CD4-positive, CD25-positive, alpha-beta regulatory T cell (primary cell): ENCODE results near the gene MORC3. TPM values are rescaled to one million over a fixed set of nuclear protein-coding genes. Genes with fewer than 3 reads are reported as not detected.
"Not testable (repeated sequence)": the region's sequence is repeated elsewhere in the genome, so short reads cannot be mapped to it uniquely, and the experiment has no call there.

Source experiments
- ATAC-seq, 2 donors: fragments of 150-1000 bp; cut with Tn5 transposase; one replicate each; pipeline ENCODE4 v1.10.0; 2021; ENCODE audit warnings: low read depth in 2 of 2, moderate number of reproducible peaks in 2 of 2, moderate library complexity in 1 of 2
- DNase-seq, 3 donors: peaks; one replicate each; pipeline versions ENCODE4 v3.0.0 to v3.0.0-alpha.2; 2012 to 2022; ENCODE audit warnings: mixed read lengths in 1 of 3
- H3K27ac ChIP-seq: one replicate; pipeline ENCODE4 v1.7.0; 2013; ENCODE audit warnings: mild to moderate bottlenecking, low read length; ENCODE audit not compliant: insufficient read depth, poor library complexity, severe bottlenecking
- H3K27me3 ChIP-seq: one replicate; pipeline ENCODE4 v1.7.0; 2013; ENCODE audit warnings: low read length; ENCODE audit not compliant: control insufficient read depth, insufficient read depth
- H3K36me3 ChIP-seq: one replicate; pipeline ENCODE4 v1.7.0; 2013; ENCODE audit warnings: mild to moderate bottlenecking, low read length, moderate library complexity; ENCODE audit not compliant: control insufficient read depth, insufficient read depth
- H3K4me1 ChIP-seq: 2 replicates; pipeline ENCODE4 v1.7.0; 2013; ENCODE audit warnings: mild to moderate bottlenecking, low read length; ENCODE audit not compliant: insufficient read depth, control insufficient read depth, poor library complexity, severe bottlenecking
- H3K4me3 ChIP-seq: one replicate; pipeline ENCODE4 v1.7.0; 2013; ENCODE audit warnings: low read depth, mild to moderate bottlenecking, low read length, moderate library complexity
- H3K9me3 ChIP-seq, 2 experiments: 1 replicate in 1 of 2; 2 replicates in 1 of 2; pipeline ENCODE4 v1.7.0; 2013; ENCODE audit warnings: low read length in 2 of 2, mild to moderate bottlenecking in 1 of 2, moderate library complexity in 1 of 2; ENCODE audit not compliant: control insufficient read depth in 2 of 2
- H3K27ac Mint-ChIP-seq, 3 donors: one replicate each; pipeline ENCODE4 v1.8.0; 2020 to 2022; ENCODE audit warnings: mild to moderate bottlenecking in 3 of 3, mixed read lengths in 3 of 3, moderate library complexity in 2 of 3
- H3K27me3 Mint-ChIP-seq: one replicate; pipeline ENCODE4 v1.8.0; 2022; ENCODE audit warnings: mild to moderate bottlenecking, mixed read lengths
- H3K36me3 Mint-ChIP-seq: one replicate; pipeline ENCODE4 v1.8.0; 2020; ENCODE audit warnings: mixed read lengths
- H3K4me1 Mint-ChIP-seq, 4 donors: one replicate each; pipeline ENCODE4 v1.8.0; 2020 to 2022; ENCODE audit warnings: mixed read lengths in 4 of 4, mild to moderate bottlenecking in 1 of 4
- H3K4me3 Mint-ChIP-seq, 4 donors: one replicate each; pipeline ENCODE4 v1.8.0; 2020 to 2022; ENCODE audit warnings: mild to moderate bottlenecking in 4 of 4, mixed read lengths in 4 of 4, moderate library complexity in 3 of 4
- H3K9me3 Mint-ChIP-seq, 7 donors: one replicate each; pipeline ENCODE4 v1.8.0; 2020 to 2022; ENCODE audit warnings: mixed read lengths in 7 of 7, mild to moderate bottlenecking in 3 of 7, moderate library complexity in 2 of 7
- polyA plus RNA-seq, 4 donors: library from polyadenylated mRNA; unstranded; fragments of 300-500 nt; fragmentation: Illumina TruSeq; gene quantifications; one replicate each; pipeline ENCODE4 v1.2.3, GENCODE V29; 2021
- total RNA-seq: library from RNA; stranded (reverse); gene quantifications from one replicate; pipeline ENCODE4 v1.2.3, GENCODE V29; 2022

Gene MORC3
- total and polyA plus RNA-seq, 5 donors from 2014 or later: 31.8 to 68.2 (median 44.9) TPM

- DNase-seq (no peak), ATAC-seq (no peak)
- Histone ChIP-seq H3K27me3 (no peaks in the 10 kb centered on the region), H3K4me1 (peaks cover 7% of the 10 kb centered on the region), H3K36me3 (no peaks in the 10 kb centered on the region), H3K27ac (no peak overlapping the region), H3K9me3 (no peaks in the 10 kb centered on the region), H3K4me3 (no peak overlapping the region)
- Mint-ChIP-seq H3K9me3 (peaks cover 0 to 5% (median 2%) of the 10 kb centered on the region in 7 donors), H3K27me3 (peaks cover 7% of the 10 kb centered on the region), H3K4me3 (peak overlapping the region in 1 of 4 donors; percentile 79), H3K36me3 (peaks cover 5% of the 10 kb centered on the region), H3K27ac (no peak overlapping the region), H3K4me1 (peaks cover 0 to 27% (median 18%) of the 10 kb centered on the region in 4 donors)
Observed at GRCh38 chr21:36316872-36317484, 3.0 kb upstream of the MORC3 start.

GRCh38 chr21:36319406-36319766 lies 611 bp upstream of the MORC3 start:
- not testable (repeated sequence) for DNase-seq, H3K27me3 Mint-ChIP-seq, H3K27me3 ChIP-seq, ATAC-seq, H3K9me3 Mint-ChIP-seq, H3K9me3 ChIP-seq
- peaks cover 10 to 42% (median 31%) of the 10 kb centered on the region in 4 donors for H3K4me1 Mint-ChIP-seq
- Histone ChIP-seq H3K4me1 (peaks cover 25% of the 10 kb centered on the region), H3K36me3 (peaks cover 14% of the 10 kb centered on the region), H3K27ac (peak overlapping the region; percentile 91), H3K4me3 (peak overlapping the region; percentile 87)
- peak overlapping the region; percentile 53 to 96 (median 92) for H3K27ac Mint-ChIP-seq
- H3K4me3 Mint-ChIP-seq: peak overlapping the region; percentile 92 to 96 (median 94)
- peaks cover 11% of the 10 kb centered on the region for H3K36me3 Mint-ChIP-seq

- no peaks in the 10 kb centered on the region for H3K9me3 ChIP-seq
- peak overlapping the region; percentile 98 for H3K4me3 ChIP-seq
- Mint-ChIP-seq H3K27ac (peak overlapping the region; percentile 92 to 98 (median 97)), H3K4me3 (peak overlapping the region; percentile 88 to 99 (median 96)), H3K9me3 (peaks cover 0 to 4% (median 0%) of the 10 kb centered on the region in 7 donors), H3K4me1 (peaks cover 10 to 53% (median 34%) of the 10 kb centered on the region in 4 donors), H3K27me3 (peaks cover 7% of the 10 kb centered on the region), H3K36me3 (peaks cover 16% of the 10 kb centered on the region)
- ATAC-seq (peak; percentile 47 to 48), DNase-seq (peak in 2 of 3 donors; percentile 39 to 85)
- peaks cover 25% of the 10 kb centered on the region for H3K4me1 ChIP-seq
- no peaks in the 10 kb centered on the region for H3K27me3 ChIP-seq
- peak overlapping the region; percentile 91 for H3K27ac ChIP-seq
- H3K36me3 ChIP-seq: peaks cover 21% of the 10 kb centered on the region
Observed at GRCh38 chr21:36320421-36321324, 676 bp downstream of the MORC3 start.

- peaks cover 17% of the 10 kb centered on the region for H3K36me3 Mint-ChIP-seq
- H3K27me3 ChIP-seq: no peaks in the 10 kb centered on the region
- peaks cover 27% of the 10 kb centered on the region for H3K36me3 ChIP-seq
- peaks cover 10 to 55% (median 37%) of the 10 kb centered on the region in 4 donors for H3K4me1 Mint-ChIP-seq
- H3K9me3 ChIP-seq: no peaks in the 10 kb centered on the region
- peaks cover 25% of the 10 kb centered on the region for H3K4me1 ChIP-seq
- H3K4me3 Mint-ChIP-seq: peak overlapping the region; percentile 88 to 99 (median 96)
- ATAC-seq (no peak), DNase-seq (peak in 2 of 3 donors; percentile 20 to 49)
- H3K27ac Mint-ChIP-seq: peak overlapping the region; percentile 92 to 98 (median 97)
- peaks cover 7% of the 10 kb centered on the region for H3K27me3 Mint-ChIP-seq
- H3K27ac ChIP-seq: peak overlapping the region; percentile 91
- H3K9me3 Mint-ChIP-seq: peaks cover 0 to 4% (median 0%) of the 10 kb centered on the region in 7 donors
- peak overlapping the region; percentile 98 for H3K4me3 ChIP-seq
Observed at GRCh38 chr21:36321325-36322082, 1.5 kb downstream of the MORC3 start.

GRCh38 chr21:36322083-36322424 lies 2.1 kb downstream of the MORC3 start:
- Histone ChIP-seq H3K27ac (peak overlapping the region; percentile 91), H3K9me3 (no peaks in the 10 kb centered on the region), H3K4me3 (peak overlapping the region; percentile 98), H3K36me3 (peaks cover 27% of the 10 kb centered on the region), H3K4me1 (peaks cover 27% of the 10 kb centered on the region), H3K27me3 (no peaks in the 10 kb centered on the region)
- peak overlapping the region; percentile 88 to 99 (median 96) for H3K4me3 Mint-ChIP-seq
- DNase-seq (no peak), ATAC-seq (no peak)
- peaks cover 0 to 4% (median 0%) of the 10 kb centered on the region in 7 donors for H3K9me3 Mint-ChIP-seq
- H3K4me1 Mint-ChIP-seq: peaks cover 10 to 56% (median 38%) of the 10 kb centered on the region in 4 donors
- H3K36me3 Mint-ChIP-seq: peaks cover 18% of the 10 kb centered on the region
- peaks cover 7% of the 10 kb centered on the region for H3K27me3 Mint-ChIP-seq
- H3K27ac Mint-ChIP-seq: peak overlapping the region; percentile 92 to 98 (median 97)

GRCh38 chr21:36323032-36323431 lies 3.0 kb downstream of the MORC3 start:
- Mint-ChIP-seq H3K27ac (peak overlapping the region; percentile 7 to 92 (median 61)), H3K4me1 (peaks cover 14 to 61% (median 39%) of the 10 kb centered on the region in 4 donors), H3K4me3 (peak overlapping the region; percentile 58 to 99 (median 85)), H3K36me3 (peaks cover 14% of the 10 kb centered on the region), H3K27me3 (peaks cover 7% of the 10 kb centered on the region), H3K9me3 (peaks cover 0 to 4% (median 0%) of the 10 kb centered on the region in 7 donors)
- DNase-seq (peak in 1 of 3 donors; percentile 22), ATAC-seq (no peak)
- peak overlapping the region; percentile 98 for H3K4me3 ChIP-seq
- no peaks in the 10 kb centered on the region for H3K27me3 ChIP-seq
- peaks cover 27% of the 10 kb centered on the region for H3K36me3 ChIP-seq
- peaks cover 34% of the 10 kb centered on the region for H3K4me1 ChIP-seq
- H3K27ac ChIP-seq: peak overlapping the region; percentile 91
- no peaks in the 10 kb centered on the region for H3K9me3 ChIP-seq

- peaks cover 14% of the 10 kb centered on the region for H3K36me3 Mint-ChIP-seq
- H3K4me1 ChIP-seq: peaks cover 54% of the 10 kb centered on the region
- no peak for ATAC-seq
- peaks cover 26 to 76% (median 51%) of the 10 kb centered on the region in 4 donors for H3K4me1 Mint-ChIP-seq
- no peaks in the 10 kb centered on the region for H3K9me3 Mint-ChIP-seq
- DNase-seq: no peak
- no peaks in the 10 kb centered on the region for H3K27me3 ChIP-seq
- peak overlapping the region in 2 of 4 donors; percentile 21 to 59 for H3K4me3 Mint-ChIP-seq
- H3K27me3 Mint-ChIP-seq: no peaks in the 10 kb centered on the region
- peaks cover 30% of the 10 kb centered on the region for H3K36me3 ChIP-seq
- no peak overlapping the region for H3K4me3 ChIP-seq
- no peak overlapping the region for H3K27ac ChIP-seq
- no peaks in the 10 kb centered on the region for H3K9me3 ChIP-seq
- no peak overlapping the region for H3K27ac Mint-ChIP-seq
Observed at GRCh38 chr21:36325373-36326010, 5.5 kb downstream of the MORC3 start.
